Measurements from ENCODE around the gene SLC24A2.

The SLC24A2 gene

GRCh38 chr9:19768798-19769197 lies 20.0 kb downstream of the SLC24A2 start:
- FAIRE-seq (no peak), DNase-seq (ENCODE audit: insufficient read length, low spot score) (no peak)
- TF ChIP-seq CTCF (IDR thresholded peaks at IDR 0.05; ENCODE audit: insufficient read depth, missing control alignments), result no peak

GRCh38 chr9:19759066-19759465 lies 29.8 kb downstream of the SLC24A2 start:
- TF ChIP-seq CTCF (IDR thresholded peaks at IDR 0.05; ENCODE audit: insufficient read depth, missing control alignments), result no peak
- DNase-seq (ENCODE audit: insufficient read length, low spot score) (no peak), FAIRE-seq (peak; percentile 38)

- no peak for DNase-seq (ENCODE audit: insufficient read length, low spot score)
- TF ChIP-seq CTCF (IDR thresholded peaks at IDR 0.05; ENCODE audit: insufficient read depth, missing control alignments), result no peak
- no peak for FAIRE-seq
Observed at GRCh38 chr9:19757745-19758144, 31.1 kb downstream of the SLC24A2 start.

- no peak for TF ChIP-seq CTCF (IDR thresholded peaks at IDR 0.05; ENCODE audit: insufficient read depth, missing control alignments)
- FAIRE-seq, result peak; percentile 98
- peak; percentile 34 for DNase-seq (ENCODE audit: insufficient read length, low spot score)
Observed at GRCh38 chr9:19754921-19755320, 33.9 kb downstream of the SLC24A2 start.

- TF ChIP-seq CTCF (IDR thresholded peaks at IDR 0.05; ENCODE audit: insufficient read depth, missing control alignments), result no peak
- FAIRE-seq (no peak), DNase-seq (ENCODE audit: insufficient read length, low spot score) (no peak)
Observed at GRCh38 chr9:19748278-19749126, 40.3 kb downstream of the SLC24A2 start.

- DNase-seq (ENCODE audit: insufficient read length, low spot score) (no peak), FAIRE-seq (no peak)
- no peak for TF ChIP-seq CTCF (IDR thresholded peaks at IDR 0.05; ENCODE audit: insufficient read depth, missing control alignments)
Observed at GRCh38 chr9:19746223-19746622, 42.6 kb downstream of the SLC24A2 start.

- DNase-seq (ENCODE audit: insufficient read length, low spot score) (no peak), FAIRE-seq (no peak)
- no peak for TF ChIP-seq CTCF (IDR thresholded peaks at IDR 0.05; ENCODE audit: insufficient read depth, missing control alignments)
Observed at GRCh38 chr9:19741178-19741577, 47.7 kb downstream of the SLC24A2 start.
